Measurements from ENCODE around the gene MIB1.

The MIB1 gene

DNA sequence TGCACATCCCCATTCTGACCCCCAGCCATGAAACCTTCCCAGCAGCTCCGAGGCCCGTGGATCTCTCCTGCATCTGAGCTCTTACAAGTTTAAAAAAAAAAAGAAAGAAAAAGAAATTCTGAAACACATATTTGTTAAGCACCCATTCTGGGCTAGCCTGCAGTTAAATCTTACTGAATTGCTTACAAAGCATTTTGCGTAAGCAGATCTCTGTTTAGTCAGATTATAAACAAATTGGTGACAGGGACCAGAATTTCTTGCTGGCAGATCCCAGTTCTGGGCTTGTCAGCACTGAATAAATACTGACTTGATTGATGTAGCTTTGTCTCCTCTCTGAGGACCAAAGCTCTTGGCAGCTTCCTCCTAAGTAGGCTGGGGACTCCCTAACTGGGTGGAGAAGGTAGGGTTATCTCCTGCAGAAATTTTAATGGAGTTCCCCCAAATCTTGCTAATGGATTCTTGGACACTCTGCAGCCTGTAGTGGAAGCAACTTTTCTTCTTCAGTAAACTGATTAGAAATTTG lies 160.9 kb downstream of the MIB1 start:
- no peak for TF ChIP-seq ZC3H10 (CRISPR knock-in tag; IDR thresholded peaks at IDR 0.05)
- no peak for TF ChIP-seq ESRRG (CRISPR knock-in tag; IDR thresholded peaks at IDR 0.05)
- TF ChIP-seq PPARA (CRISPR knock-in tag; IDR thresholded peaks at IDR 0.05; ENCODE audit: borderline replicate concordance), result no peak
- TF ChIP-seq ZNF70 (CRISPR knock-in tag; IDR thresholded peaks at IDR 0.05), result no peak
- TF ChIP-seq, protein P1, sequence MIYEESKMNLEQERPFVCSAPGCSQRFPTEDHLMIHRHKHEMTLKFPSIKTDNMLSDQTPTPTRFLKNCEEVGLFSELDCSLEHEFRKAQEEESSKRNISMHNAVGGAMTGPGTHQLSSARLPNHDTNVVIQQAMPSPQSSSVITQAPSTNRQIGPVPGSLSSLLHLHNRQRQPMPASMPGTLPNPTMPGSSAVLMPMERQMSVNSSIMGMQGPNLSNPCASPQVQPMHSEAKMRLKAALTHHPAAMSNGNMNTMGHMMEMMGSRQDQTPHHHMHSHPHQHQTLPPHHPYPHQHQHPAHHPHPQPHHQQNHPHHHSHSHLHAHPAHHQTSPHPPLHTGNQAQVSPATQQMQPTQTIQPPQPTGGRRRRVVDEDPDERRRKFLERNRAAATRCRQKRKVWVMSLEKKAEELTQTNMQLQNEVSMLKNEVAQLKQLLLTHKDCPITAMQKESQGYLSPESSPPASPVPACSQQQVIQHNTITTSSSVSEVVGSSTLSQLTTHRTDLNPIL (CRISPR knock-in tag; IDR thresholded peaks at IDR 0.05; ENCODE audit: low read depth), result no peak
- TF ChIP-seq, protein P2, sequence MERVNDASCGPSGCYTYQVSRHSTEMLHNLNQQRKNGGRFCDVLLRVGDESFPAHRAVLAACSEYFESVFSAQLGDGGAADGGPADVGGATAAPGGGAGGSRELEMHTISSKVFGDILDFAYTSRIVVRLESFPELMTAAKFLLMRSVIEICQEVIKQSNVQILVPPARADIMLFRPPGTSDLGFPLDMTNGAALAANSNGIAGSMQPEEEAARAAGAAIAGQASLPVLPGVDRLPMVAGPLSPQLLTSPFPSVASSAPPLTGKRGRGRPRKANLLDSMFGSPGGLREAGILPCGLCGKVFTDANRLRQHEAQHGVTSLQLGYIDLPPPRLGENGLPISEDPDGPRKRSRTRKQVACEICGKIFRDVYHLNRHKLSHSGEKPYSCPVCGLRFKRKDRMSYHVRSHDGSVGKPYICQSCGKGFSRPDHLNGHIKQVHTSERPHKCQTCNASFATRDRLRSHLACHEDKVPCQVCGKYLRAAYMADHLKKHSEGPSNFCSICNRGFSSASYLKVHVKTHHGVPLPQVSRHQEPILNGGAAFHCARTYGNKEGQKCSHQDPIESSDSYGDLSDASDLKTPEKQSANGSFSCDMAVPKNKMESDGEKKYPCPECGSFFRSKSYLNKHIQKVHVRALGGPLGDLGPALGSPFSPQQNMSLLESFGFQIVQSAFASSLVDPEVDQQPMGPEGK (CRISPR knock-in tag; IDR thresholded peaks at IDR 0.05; ENCODE audit: borderline replicate concordance), result no peak
- TF ChIP-seq, protein P3, sequence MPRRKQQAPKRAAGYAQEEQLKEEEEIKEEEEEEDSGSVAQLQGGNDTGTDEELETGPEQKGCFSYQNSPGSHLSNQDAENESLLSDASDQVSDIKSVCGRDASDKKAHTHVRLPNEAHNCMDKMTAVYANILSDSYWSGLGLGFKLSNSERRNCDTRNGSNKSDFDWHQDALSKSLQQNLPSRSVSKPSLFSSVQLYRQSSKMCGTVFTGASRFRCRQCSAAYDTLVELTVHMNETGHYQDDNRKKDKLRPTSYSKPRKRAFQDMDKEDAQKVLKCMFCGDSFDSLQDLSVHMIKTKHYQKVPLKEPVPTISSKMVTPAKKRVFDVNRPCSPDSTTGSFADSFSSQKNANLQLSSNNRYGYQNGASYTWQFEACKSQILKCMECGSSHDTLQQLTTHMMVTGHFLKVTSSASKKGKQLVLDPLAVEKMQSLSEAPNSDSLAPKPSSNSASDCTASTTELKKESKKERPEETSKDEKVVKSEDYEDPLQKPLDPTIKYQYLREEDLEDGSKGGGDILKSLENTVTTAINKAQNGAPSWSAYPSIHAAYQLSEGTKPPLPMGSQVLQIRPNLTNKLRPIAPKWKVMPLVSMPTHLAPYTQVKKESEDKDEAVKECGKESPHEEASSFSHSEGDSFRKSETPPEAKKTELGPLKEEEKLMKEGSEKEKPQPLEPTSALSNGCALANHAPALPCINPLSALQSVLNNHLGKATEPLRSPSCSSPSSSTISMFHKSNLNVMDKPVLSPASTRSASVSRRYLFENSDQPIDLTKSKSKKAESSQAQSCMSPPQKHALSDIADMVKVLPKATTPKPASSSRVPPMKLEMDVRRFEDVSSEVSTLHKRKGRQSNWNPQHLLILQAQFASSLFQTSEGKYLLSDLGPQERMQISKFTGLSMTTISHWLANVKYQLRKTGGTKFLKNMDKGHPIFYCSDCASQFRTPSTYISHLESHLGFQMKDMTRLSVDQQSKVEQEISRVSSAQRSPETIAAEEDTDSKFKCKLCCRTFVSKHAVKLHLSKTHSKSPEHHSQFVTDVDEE (CRISPR knock-in tag; IDR thresholded peaks at IDR 0.05), result no peak
- TF ChIP-seq ZNF8 (CRISPR knock-in tag; IDR thresholded peaks at IDR 0.05), result no peak
- TF ChIP-seq TOX (CRISPR knock-in tag; IDR thresholded peaks at IDR 0.05; ENCODE audit: borderline replicate concordance), result no peak
- TF ChIP-seq, protein P4, sequence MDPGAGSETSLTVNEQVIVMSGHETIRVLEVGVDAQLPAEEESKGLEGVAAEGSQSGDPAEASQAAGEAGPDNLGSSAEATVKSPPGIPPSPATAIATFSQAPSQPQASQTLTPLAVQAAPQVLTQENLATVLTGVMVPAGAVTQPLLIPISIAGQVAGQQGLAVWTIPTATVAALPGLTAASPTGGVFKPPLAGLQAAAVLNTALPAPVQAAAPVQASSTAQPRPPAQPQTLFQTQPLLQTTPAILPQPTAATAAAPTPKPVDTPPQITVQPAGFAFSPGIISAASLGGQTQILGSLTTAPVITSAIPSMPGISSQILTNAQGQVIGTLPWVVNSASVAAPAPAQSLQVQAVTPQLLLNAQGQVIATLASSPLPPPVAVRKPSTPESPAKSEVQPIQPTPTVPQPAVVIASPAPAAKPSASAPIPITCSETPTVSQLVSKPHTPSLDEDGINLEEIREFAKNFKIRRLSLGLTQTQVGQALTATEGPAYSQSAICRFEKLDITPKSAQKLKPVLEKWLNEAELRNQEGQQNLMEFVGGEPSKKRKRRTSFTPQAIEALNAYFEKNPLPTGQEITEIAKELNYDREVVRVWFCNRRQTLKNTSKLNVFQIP (CRISPR knock-in tag; IDR thresholded peaks at IDR 0.05; ENCODE audit: borderline replicate concordance, low read depth), result no peak
- TF ChIP-seq ISL1 (CRISPR knock-in tag; IDR thresholded peaks at IDR 0.05), result no peak
- TF ChIP-seq ZFP30 (CRISPR knock-in tag; IDR thresholded peaks at IDR 0.05), result no peak
- no peak for TF ChIP-seq ZFP3 (CRISPR knock-in tag; IDR thresholded peaks at IDR 0.05)
- TF ChIP-seq ZNF565 (CRISPR knock-in tag; conservative IDR thresholded peaks at IDR 0.05; ENCODE audit: low read depth), result no peak
- TF ChIP-seq SNAI2 (CRISPR knock-in tag; IDR thresholded peaks at IDR 0.05), result no peak
- no peak for TF ChIP-seq ARNTL (CRISPR knock-in tag; IDR thresholded peaks at IDR 0.05; ENCODE audit: borderline replicate concordance, low read depth)
- no peak for TF ChIP-seq BACH2 (CRISPR knock-in tag; IDR thresholded peaks at IDR 0.05; ENCODE audit: borderline replicate concordance)
- no peak for ATAC-seq

DNA sequence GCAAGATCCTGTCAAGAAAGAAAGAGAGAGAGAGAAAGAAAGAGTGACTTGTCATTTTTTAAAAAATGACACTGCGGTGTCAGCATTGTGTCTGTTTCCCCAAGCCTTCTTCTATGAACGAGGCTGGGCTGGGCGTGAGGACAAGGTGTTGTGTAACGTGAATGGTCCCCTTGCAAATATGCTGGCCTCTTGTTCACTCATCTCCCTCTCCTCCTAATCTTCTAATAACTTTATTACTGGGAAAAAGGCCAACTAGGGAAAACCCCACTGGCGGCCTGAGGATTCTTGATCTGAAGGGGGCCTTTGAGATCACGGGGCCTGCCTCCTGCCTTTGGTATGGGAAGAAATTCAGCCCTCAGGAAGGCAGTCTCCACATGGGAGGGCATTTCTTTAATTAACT lies 163.1 kb downstream of the MIB1 start:
- ATAC-seq, result no peak
- TF ChIP-seq, protein P2 (CRISPR knock-in tag; IDR thresholded peaks at IDR 0.05; ENCODE audit: borderline replicate concordance), result no peak
- TF ChIP-seq, protein P5, sequence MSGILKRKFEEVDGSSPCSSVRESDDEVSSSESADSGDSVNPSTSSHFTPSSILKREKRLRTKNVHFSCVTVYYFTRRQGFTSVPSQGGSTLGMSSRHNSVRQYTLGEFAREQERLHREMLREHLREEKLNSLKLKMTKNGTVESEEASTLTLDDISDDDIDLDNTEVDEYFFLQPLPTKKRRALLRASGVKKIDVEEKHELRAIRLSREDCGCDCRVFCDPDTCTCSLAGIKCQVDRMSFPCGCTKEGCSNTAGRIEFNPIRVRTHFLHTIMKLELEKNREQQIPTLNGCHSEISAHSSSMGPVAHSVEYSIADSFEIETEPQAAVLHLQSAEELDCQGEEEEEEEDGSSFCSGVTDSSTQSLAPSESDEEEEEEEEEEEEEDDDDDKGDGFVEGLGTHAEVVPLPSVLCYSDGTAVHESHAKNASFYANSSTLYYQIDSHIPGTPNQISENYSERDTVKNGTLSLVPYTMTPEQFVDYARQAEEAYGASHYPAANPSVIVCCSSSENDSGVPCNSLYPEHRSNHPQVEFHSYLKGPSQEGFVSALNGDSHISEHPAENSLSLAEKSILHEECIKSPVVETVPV (CRISPR knock-in tag; IDR thresholded peaks at IDR 0.05), result no peak
- TF ChIP-seq OSR1 (CRISPR knock-in tag; IDR thresholded peaks at IDR 0.05) (no peak), PPARA (CRISPR knock-in tag; IDR thresholded peaks at IDR 0.05; ENCODE audit: borderline replicate concordance) (no peak), ZC3H10 (CRISPR knock-in tag; IDR thresholded peaks at IDR 0.05) (no peak), ESRRG (CRISPR knock-in tag; IDR thresholded peaks at IDR 0.05) (no peak), CSDC2 (CRISPR knock-in tag; IDR thresholded peaks at IDR 0.05) (no peak), ZNF8 (CRISPR knock-in tag; IDR thresholded peaks at IDR 0.05) (no peak), GLIS3 (CRISPR knock-in tag; IDR thresholded peaks at IDR 0.05) (no peak), SNAI2 (CRISPR knock-in tag; IDR thresholded peaks at IDR 0.05) (no peak), ZFP30 (CRISPR knock-in tag; IDR thresholded peaks at IDR 0.05) (no peak), ZNF70 (CRISPR knock-in tag; IDR thresholded peaks at IDR 0.05) (no peak), TOX (CRISPR knock-in tag; IDR thresholded peaks at IDR 0.05; ENCODE audit: borderline replicate concordance) (no peak), BACH2 (CRISPR knock-in tag; IDR thresholded peaks at IDR 0.05; ENCODE audit: borderline replicate concordance) (no peak)
- TF ChIP-seq, protein P4 (CRISPR knock-in tag; IDR thresholded peaks at IDR 0.05; ENCODE audit: borderline replicate concordance, low read depth), result no peak
- TF ChIP-seq, protein P1 (CRISPR knock-in tag; IDR thresholded peaks at IDR 0.05; ENCODE audit: low read depth), result no peak

All from SK-N-SH treated with all-trans-retinoic acid at 6 μM for 48 hours (cell line).